T47D (cell line): Measurements from ENCODE around the gene SNX24.
A peak's percentile ranks its signal among the peaks of the same experiment; 100 is the strongest.
"Not testable (repeated sequence)": the region's sequence is repeated elsewhere in the genome, so short reads cannot be mapped to it uniquely, and the experiment has no call there.

Source experiments
- DNase-seq, 2 experiments: peaks; one replicate each; pipeline versions ENCODE4 v3.0.0 to v3.0.0-alpha.2; 2011 to 2012; ENCODE audit warnings: low read depth in 1 of 2, low spot score in 1 of 2
- JUND ChIP-seq: IDR thresholded peaks from 2 replicates; pipeline ENCODE4 v1.6.1; 2012; ENCODE audit warnings: low read depth
- in situ Hi-C: cut with HindIII; loops from 2 replicates; pipeline ENCODE4 v1.10.0; 2016; ENCODE audit warnings: low sequenced_read_pairs, low pct_unique_long_range_greater_than_20kb

SNX24 gene

GRCh38 chr5:122909470-122910100 lies 64.2 kb downstream of the SNX24 start:
- DNase-seq: no peak
- TF ChIP-seq JUND: no peak
- in situ Hi-C loops: no loop called here

- DNase-seq, in situ Hi-C loops: not testable (repeated sequence)
Observed at GRCh38 chr5:122913436-122913835, 68.0 kb downstream of the SNX24 start.

GRCh38 chr5:122915717-122916461 lies 70.5 kb downstream of the SNX24 start:
- TF ChIP-seq JUND: no peak
- no peak for DNase-seq
- in situ Hi-C loops: no loop called here

DNA sequence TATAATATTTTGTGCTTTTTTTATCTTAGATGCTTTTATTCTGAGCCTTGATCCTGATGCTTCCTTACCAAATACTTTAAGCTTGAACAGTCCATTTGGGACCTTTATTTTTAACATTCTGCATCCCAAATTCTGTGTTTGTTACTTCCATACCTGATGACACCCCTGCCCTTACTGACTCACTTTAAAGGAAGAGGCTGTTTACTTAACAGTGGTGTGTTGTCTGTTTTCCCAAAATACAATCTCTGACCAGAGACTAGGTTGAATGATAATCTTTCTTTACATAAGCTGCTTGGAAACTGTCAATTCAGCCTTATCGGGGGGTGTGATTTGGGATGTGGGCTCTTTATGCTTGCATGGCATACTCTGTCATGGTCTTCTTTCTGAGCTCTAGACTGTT lies 71.1 kb downstream of the SNX24 start:
- DNase-seq: no peak
- in situ Hi-C loops: no loop called here
- TF ChIP-seq JUND: no peak

GRCh38 chr5:122919969-122920368 lies 74.6 kb downstream of the SNX24 start:
- in situ Hi-C loops: no loop called here
- TF ChIP-seq JUND: no peak
- DNase-seq: no peak

- TF ChIP-seq JUND: no peak
- DNase-seq: no peak
- in situ Hi-C loops: no loop called here
Observed at GRCh38 chr5:122921826-122922225, 76.4 kb downstream of the SNX24 start.

DNA sequence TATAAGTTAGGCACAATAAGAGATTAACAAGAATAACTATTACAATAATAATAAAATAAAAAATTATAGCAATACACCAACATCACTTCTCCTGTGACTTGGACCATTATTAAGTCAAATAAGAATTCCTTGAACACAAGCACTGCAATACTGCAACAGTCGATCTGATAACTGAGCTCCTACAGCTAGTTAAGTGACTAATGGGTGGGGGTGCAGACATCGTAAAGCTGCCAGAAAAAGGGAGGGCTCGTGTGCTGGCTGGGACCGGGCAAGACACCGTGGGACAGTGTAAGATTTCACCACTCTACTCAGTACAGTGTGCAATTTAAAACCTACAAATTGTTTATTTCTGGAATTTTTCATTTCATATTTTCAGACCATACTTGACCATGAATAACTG lies 78.8 kb downstream of the SNX24 start:
- TF ChIP-seq JUND: no peak
- no peak for DNase-seq
- in situ Hi-C loops: no loop called here

DNA sequence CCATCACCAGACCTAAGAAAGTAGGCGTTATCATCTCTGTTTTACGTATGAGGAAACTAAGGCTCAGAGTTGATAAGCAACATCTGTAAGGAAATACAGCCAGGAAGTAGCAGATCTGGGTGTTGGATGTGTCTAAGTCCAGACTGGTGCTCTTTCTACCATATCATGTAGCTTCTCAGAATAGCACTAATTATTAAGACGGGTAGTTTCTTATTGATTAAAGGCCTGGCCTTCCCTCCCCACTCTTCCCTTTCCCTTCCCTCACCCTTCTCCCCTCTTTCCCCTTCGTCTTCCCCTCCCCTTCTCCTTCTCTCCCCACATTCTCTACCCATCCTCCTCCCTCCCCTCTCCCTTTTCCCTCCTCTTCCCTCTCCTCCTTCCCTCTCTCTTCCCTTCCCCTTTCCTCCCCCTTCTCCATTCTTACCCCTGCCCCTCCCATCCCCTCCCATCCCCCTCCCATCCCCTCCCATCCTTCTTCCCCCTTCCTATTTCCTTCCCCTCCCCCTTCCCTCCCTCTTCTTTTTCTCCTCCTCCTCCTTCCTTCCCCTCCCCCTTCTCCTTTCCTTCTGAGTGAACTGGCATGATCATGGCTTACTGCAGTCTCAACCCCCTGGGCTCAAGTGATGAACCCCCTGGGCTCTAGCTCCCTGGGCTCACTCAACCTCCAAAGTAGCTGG lies 79.4 kb downstream of the SNX24 start:
- no peak for TF ChIP-seq JUND
- in situ Hi-C loops: no loop called here
- no peak for DNase-seq

DNA sequence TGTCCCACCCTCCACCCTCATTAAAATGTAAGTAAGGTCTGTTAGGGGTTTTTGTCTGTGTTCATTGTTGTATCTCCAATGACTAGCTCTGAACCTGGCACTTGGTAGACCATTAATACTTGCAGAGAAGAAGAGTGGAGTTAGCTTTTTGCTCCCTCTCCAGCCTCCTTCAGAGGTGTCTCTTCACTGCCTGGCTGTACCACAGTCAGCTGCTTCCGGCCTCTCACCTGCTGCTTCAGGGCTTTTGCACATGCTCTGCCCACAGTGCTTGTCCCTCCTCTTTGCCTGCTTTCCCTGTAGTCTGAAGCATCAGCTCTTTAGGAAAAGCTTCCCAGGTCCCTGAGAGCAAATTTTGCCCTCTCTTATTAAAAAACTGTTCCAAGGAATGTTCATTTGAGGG lies 83.6 kb downstream of the SNX24 start:
- in situ Hi-C loops: no loop called here
- no peak for DNase-seq
- TF ChIP-seq JUND: no peak

- in situ Hi-C loops: no loop called here
- DNase-seq: no peak
- no peak for TF ChIP-seq JUND
Observed at GRCh38 chr5:122929980-122930379, 84.6 kb downstream of the SNX24 start.

- no peak for DNase-seq
- TF ChIP-seq JUND: no peak
- in situ Hi-C loops: no loop called here
Observed at GRCh38 chr5:122933956-122934355, 88.5 kb downstream of the SNX24 start.

DNA sequence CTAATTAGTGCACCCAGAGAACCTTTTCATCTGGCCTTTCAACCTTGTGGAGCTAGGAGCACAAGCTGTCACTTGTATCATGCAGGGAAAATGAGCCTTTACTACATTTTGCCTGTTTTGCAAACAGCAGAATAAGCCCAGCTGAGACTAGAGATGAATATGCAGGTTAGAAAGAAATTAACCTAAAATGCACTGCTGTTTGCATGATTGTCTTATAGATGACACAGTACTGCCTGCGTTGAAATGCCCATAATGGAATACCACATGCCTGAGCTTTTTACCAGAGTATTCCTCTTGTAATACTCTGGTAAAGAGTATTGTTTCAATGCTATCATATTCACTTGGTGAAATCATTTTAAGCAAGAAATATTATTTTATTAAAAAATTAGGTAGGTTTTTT lies 90.7 kb downstream of the SNX24 start:
- DNase-seq: no peak
- no peak for TF ChIP-seq JUND
- in situ Hi-C loops: no loop called here

- TF ChIP-seq JUND: no peak
- DNase-seq: peak in 1 of 2 experiments; percentile 21
- in situ Hi-C loops: no loop called here
Observed at GRCh38 chr5:122937914-122938313, 92.5 kb downstream of the SNX24 start.
